CD1c-positive myeloid dendritic cell (primary cell): ENCODE data around the gene KRTAP5-5.
A peak's percentile ranks its signal among the peaks of the same experiment; 100 is the strongest.
"Not testable (repeated sequence)": the region's sequence is repeated elsewhere in the genome, so short reads cannot be mapped to it uniquely, and the experiment has no call there.

Source experiments
- DNase-seq: peaks from one replicate; pipeline ENCODE4 v3.0.0-alpha.2; 2016; ENCODE audit errors: extremely low spot score

The KRTAP5-5 gene

GRCh38 chr11:1629326-1630185, at the start of gene KRTAP5-5:
Gene KRTAP5-5, plus strand, starts transcription at chr11:1629775. Its CDS starts 66 bp downstream, at chr11:1629841.
- no peak for DNase-seq

- no peak for DNase-seq
These were observed 47.6 kb upstream of the KRTAP5-5 start for GRCh38 chr11:1581976-1582375.

- DNase-seq, result not testable (repeated sequence)
These were observed 46.7 kb upstream of the KRTAP5-5 start for GRCh38 chr11:1582909-1583308.

GRCh38 chr11:1584661-1585370, 44.8 kb upstream of the KRTAP5-5 start, which contains the start of gene KRTAP5-1:
Gene KRTAP5-1, minus strand, starts transcription at chr11:1585283. Its CDS starts 34 bp downstream, at chr11:1585249.
- not testable (repeated sequence) for DNase-seq

- no peak for DNase-seq
These were observed 42.9 kb upstream of the KRTAP5-5 start for GRCh38 chr11:1586699-1587098.

- DNase-seq, result peak; percentile 65
These were observed 40.2 kb upstream of the KRTAP5-5 start for GRCh38 chr11:1589191-1589963.

- DNase-seq, result no peak
These were observed 39.6 kb upstream of the KRTAP5-5 start for GRCh38 chr11:1589996-1590395.

GRCh38 chr11:1592628-1593027, 36.9 kb upstream of the KRTAP5-5 start:
- no peak for DNase-seq

GRCh38 chr11:1595994-1596575, 33.5 kb upstream of the KRTAP5-5 start:
- not testable (repeated sequence) for DNase-seq

GRCh38 chr11:1596576-1597121, 32.9 kb upstream of the KRTAP5-5 start:
- DNase-seq, result not testable (repeated sequence)

GRCh38 chr11:1597331-1597993, 32.1 kb upstream of the KRTAP5-5 start:
- DNase-seq, result no peak

GRCh38 chr11:1597994-1598380, 31.6 kb upstream of the KRTAP5-5 start, which contains the start of gene KRTAP5-2:
Gene KRTAP5-2, minus strand, starts transcription at chr11:1598294. Its CDS starts 44 bp downstream, at chr11:1598250.
- DNase-seq, result no peak

GRCh38 chr11:1598406-1598805, 31.2 kb upstream of the KRTAP5-5 start:
- not testable (repeated sequence) for DNase-seq

GRCh38 chr11:1598816-1599215, 30.8 kb upstream of the KRTAP5-5 start:
- no peak for DNase-seq

- no peak for DNase-seq
These were observed 28.9 kb upstream of the KRTAP5-5 start for GRCh38 chr11:1600626-1601025.

GRCh38 chr11:1601663-1602062, 27.9 kb upstream of the KRTAP5-5 start:
- DNase-seq, result not testable (repeated sequence)

GRCh38 chr11:1603629-1604028, 25.9 kb upstream of the KRTAP5-5 start:
- no peak for DNase-seq

GRCh38 chr11:1604181-1604580, 25.4 kb upstream of the KRTAP5-5 start:
- no peak for DNase-seq

- DNase-seq, result no peak
These were observed 24.9 kb upstream of the KRTAP5-5 start for GRCh38 chr11:1604711-1605110.

- not testable (repeated sequence) for DNase-seq
These were observed 23.7 kb upstream of the KRTAP5-5 start for GRCh38 chr11:1605923-1606322.
